H1 (cell line): Measurements from ENCODE around the gene MYO18A. TPM values are rescaled to one million over a fixed set of nuclear protein-coding genes. Genes with fewer than 3 reads are reported as not detected.
A peak's percentile ranks its signal among the peaks of the same experiment; 100 is the strongest.

ENCODE experiments used
- CTCF ChIA-PET: fragments of 300-600 bp; sonication (Branson Sonifier 250); formaldehyde crosslinking; loops from one replicate; lab custom pipeline; 2021; ENCODE audit not compliant: partially characterized antibody; lab: Charles Lee
- POLR2A ChIA-PET: fragments of 300-600 bp; sonication (Branson Sonifier 250); formaldehyde crosslinking; loops from one replicate; lab custom pipeline; 2021; ENCODE audit warnings: inconsistent platforms; ENCODE audit not compliant: partially characterized antibody; lab: Charles Lee
- DNase-seq, 2 experiments: peaks; one replicate each; pipeline versions ENCODE4 v3.0.0 to v3.0.0-alpha.2; 2010 to 2022; ENCODE audit warnings: low spot score in 2 of 2, low read depth in 1 of 2, mixed read lengths in 1 of 2
- FAIRE-seq: peaks from 2 replicates; lab custom pipeline; 2011; peaks lifted over from hg19 to GRCh38; lab: Jason Lieb, UNC
- H2AFZ ChIP-seq: 2 replicates; pipeline ENCODE4 v1.8.1; 2012; ENCODE audit warnings: low read length, inconsistent platforms
- H2AK5ac ChIP-seq: 2 replicates; pipeline ENCODE4 v1.6.1; 2013; ENCODE audit warnings: low read depth, low read length
- H2BK120ac ChIP-seq: replicated peaks from 2 replicates; pipeline ENCODE3; 2013; ENCODE audit warnings: low read depth, low read length, inconsistent platforms
- H2BK12ac ChIP-seq: 2 replicates; pipeline ENCODE4 v1.6.1; 2013; ENCODE audit warnings: low read depth, low read length
- H2BK15ac ChIP-seq: 2 replicates; pipeline ENCODE4 v1.6.1; 2013; ENCODE audit warnings: low read length
- H2BK20ac ChIP-seq: 2 replicates; pipeline ENCODE4 v1.6.1; 2013; ENCODE audit warnings: low read length
- H2BK5ac ChIP-seq: 2 replicates; pipeline ENCODE4 v1.6.1; 2013; ENCODE audit warnings: low read depth, low read length
- H3K14ac ChIP-seq: 2 replicates; pipeline ENCODE4 v1.6.1; 2013; ENCODE audit warnings: inconsistent platforms; ENCODE audit not compliant: insufficient read length
- H3K18ac ChIP-seq: 2 replicates; pipeline ENCODE4 v1.6.1; 2013; ENCODE audit warnings: low read length; ENCODE audit errors: extremely low read depth
- H3K23ac ChIP-seq: 2 replicates; pipeline ENCODE4 v1.6.1; 2013; ENCODE audit warnings: inconsistent platforms; ENCODE audit not compliant: insufficient read length
- H3K23me2 ChIP-seq: 2 replicates; pipeline ENCODE4 v1.6.1; 2013; ENCODE audit warnings: low read depth, low read length
- H3K27ac ChIP-seq: 2 replicates; pipeline ENCODE4 v1.6.1; 2011; ENCODE audit warnings: low read depth, low read length, inconsistent platforms
- H3K27me3 ChIP-seq, 4 experiments: replicated peaks in 1 of 4; 1 replicate in 1 of 4; 2 replicates in 3 of 4; pipeline versions ENCODE4 v1.6.1 to v1.8.1; 2011 to 2013; ENCODE audit warnings: low read length in 3 of 4, mild to moderate bottlenecking in 3 of 4, inconsistent platforms in 2 of 4, mixed read lengths in 2 of 4, moderate library complexity in 1 of 4; ENCODE audit not compliant: control insufficient read depth in 3 of 4, insufficient read depth in 3 of 4; ENCODE audit errors: extremely low read depth in 1 of 4
- H3K36me3 ChIP-seq, 4 experiments: 2 replicates each; pipeline versions ENCODE4 v1.6.1 to v1.8.1; 2011 to 2013; ENCODE audit warnings: mild to moderate bottlenecking in 4 of 4, low read length in 3 of 4, moderate library complexity in 2 of 4, control low read depth in 1 of 4, inconsistent platforms in 1 of 4; ENCODE audit not compliant: insufficient read depth in 4 of 4, control insufficient read depth in 2 of 4
- H3K4ac ChIP-seq: replicated peaks from 2 replicates; pipeline ENCODE3; 2013; ENCODE audit warnings: low read length, low read depth, mixed read lengths, inconsistent platforms; ENCODE audit not compliant: insufficient read length
- H3K4me1 ChIP-seq, 4 experiments: replicated peaks in 1 of 4; 1 replicate in 1 of 4; 2 replicates in 3 of 4; pipeline versions ENCODE4 v1.6.1 to v1.8.1; 2011 to 2013; ENCODE audit warnings: low read length in 3 of 4, inconsistent platforms in 2 of 4, mixed read lengths in 1 of 4; ENCODE audit not compliant: insufficient read depth in 4 of 4, control insufficient read depth in 3 of 4
- H3K4me2 ChIP-seq, 2 experiments: 2 replicates each; pipeline versions ENCODE4 v1.6.1 to v1.8.1; 2011 to 2013; ENCODE audit warnings: low read depth in 2 of 2, low read length in 2 of 2, control low read depth in 1 of 2, inconsistent platforms in 1 of 2, mild to moderate bottlenecking in 1 of 2; ENCODE audit not compliant: insufficient read depth in 1 of 2
- H3K4me3 ChIP-seq, 4 experiments: fragments of 200-600, 300-600 bp in 1 of 4; sonication (generic), shearing (Covaris generic), sonication (Bioruptor Twin) in 1 of 4; 2 replicates each; pipeline versions ENCODE4 v1.5.1 to v1.8.1; 2011 to 2016; ENCODE audit warnings: low read length in 4 of 4, low read depth in 3 of 4, control low read depth in 2 of 4, inconsistent platforms in 2 of 4, mild to moderate bottlenecking in 2 of 4, mixed read lengths in 1 of 4, moderate library complexity in 1 of 4; ENCODE audit not compliant: insufficient read depth in 2 of 4; ENCODE audit errors: extremely low read depth in 1 of 4
- H3K56ac ChIP-seq: replicated peaks from 2 replicates; pipeline ENCODE3; 2013; ENCODE audit warnings: low read depth, mild to moderate bottlenecking, mixed read lengths, low read length, inconsistent platforms; ENCODE audit not compliant: insufficient read length
- H3K79me1 ChIP-seq: 2 replicates; pipeline ENCODE4 v1.6.1; 2013; ENCODE audit warnings: low read depth, low read length, control low read depth
- H3K79me2 ChIP-seq, 2 experiments: 2 replicates each; pipeline versions ENCODE4 v1.6.1 to v1.8.1; 2012 to 2013; ENCODE audit warnings: low read length in 2 of 2, mild to moderate bottlenecking in 2 of 2, inconsistent platforms in 1 of 2; ENCODE audit not compliant: insufficient read depth in 2 of 2, control insufficient read depth in 1 of 2
- H3K9ac ChIP-seq, 4 experiments: replicated peaks in 1 of 4; 1 replicate in 1 of 4; 2 replicates in 3 of 4; pipeline versions ENCODE4 v1.6.1 to v1.8.1; 2011 to 2013; ENCODE audit warnings: low read depth in 3 of 4, low read length in 3 of 4, control low read depth in 2 of 4, mild to moderate bottlenecking in 2 of 4, moderate library complexity in 2 of 4, inconsistent platforms in 1 of 4; ENCODE audit errors: extremely low read depth in 1 of 4
- H3K9me3 ChIP-seq, 2 experiments: 2 replicates each; pipeline versions ENCODE4 v1.6.1 to v1.8.1; 2012 to 2013; ENCODE audit warnings: mild to moderate bottlenecking in 2 of 2, moderate library complexity in 2 of 2, control low read depth in 1 of 2, inconsistent platforms in 1 of 2, low read depth in 1 of 2, low read length in 1 of 2, mixed read lengths in 1 of 2; ENCODE audit not compliant: insufficient read depth in 2 of 2
- H4K20me1 ChIP-seq, 2 experiments: replicated peaks in 1 of 2; 2 replicates each; pipeline versions ENCODE3 to v1.8.1; 2011 to 2013; ENCODE audit warnings: inconsistent platforms in 2 of 2, low read length in 2 of 2, mild to moderate bottlenecking in 1 of 2; ENCODE audit not compliant: insufficient read depth in 2 of 2, control insufficient read depth in 1 of 2
- H4K5ac ChIP-seq: 2 replicates; pipeline ENCODE4 v1.6.1; 2013; ENCODE audit warnings: low read length, low read depth, mixed read lengths, inconsistent platforms; ENCODE audit not compliant: insufficient read length
- H4K8ac ChIP-seq: 2 replicates; pipeline ENCODE4 v1.8.0; 2013; ENCODE audit warnings: mild to moderate bottlenecking, moderate library complexity, low read length, inconsistent platforms; ENCODE audit not compliant: insufficient read depth; ENCODE audit errors: extremely low read depth
- H4K91ac ChIP-seq: replicated peaks from 2 replicates; pipeline ENCODE3; 2013; ENCODE audit warnings: low read length, mixed read lengths, inconsistent platforms; ENCODE audit not compliant: insufficient read length
- KDM1A ChIP-seq: fragments of 200-600, 300-600 bp; sonication (generic); IDR thresholded peaks from 2 replicates; pipeline ENCODE4 v1.7.1; 2016; ENCODE audit warnings: mild to moderate bottlenecking, low read length, borderline replicate concordance
- POU5F1 ChIP-seq: IDR thresholded peaks from 2 replicates; pipeline ENCODE4 v1.6.1; 2011; ENCODE audit warnings: low read depth, mild to moderate bottlenecking, low read length, moderate library complexity
- TAF7 ChIP-seq: optimal IDR thresholded peaks from 2 replicates; pipeline ENCODE3; 2011; ENCODE audit warnings: low read depth, mild to moderate bottlenecking, inconsistent platforms, low read length, moderate library complexity, borderline replicate concordance
- WGBS, 2 experiments: shearing (Covaris generic) in 1 of 2; methylation state at CpG; one replicate each; pipeline versions ENCODE4 v1.1.6 to v1.1.7; 2013 to 2015; ENCODE audit warnings: low lambda C conversion rate in 2 of 2, mixed read lengths in 2 of 2, inconsistent platforms in 1 of 2, low coverage in 1 of 2, missing lambda C conversion rate in 1 of 2; ENCODE audit not compliant: insufficient replicate concordance in 2 of 2, insufficient coverage in 1 of 2, insufficient read length in 1 of 2; ENCODE audit errors: extremely low coverage in 1 of 2, missing lambda C conversion rate in 1 of 2; 5-methylcytosine and 5-hydroxymethylcytosine counted together
- polyA plus RNA-seq, 7 experiments: library from polyadenylated mRNA; depleted of rRNA in 3 of 7; stranded (reverse) in 5 of 7; unstranded in 2 of 7; fragments of >200 nt in 5 of 7; fragments of 200-250 nt in 2 of 7; gene quantifications; 1 replicate in 5 of 7; 2 replicates in 1 of 7; 4 replicates in 1 of 7; pipeline versions ENCODE4 v1.2.1 to v1.2.3, GENCODE V29; 2011 to 2013; ENCODE audit warnings: missing spikeins in 2 of 7, mixed read lengths in 2 of 7
- total RNA-seq: library from RNA; stranded (reverse); fragmentation: NEBNext Ultra II Directional; extraction: Animal tissue kit (Norgen Biotek cat#: 25700); gene quantifications from 2 replicates; pipeline ENCODE4 v1.2.1, GENCODE V29; 2021

Gene MYO18A
- total and polyA plus RNA-seq, 2 of the 8 experiments (the other 6 are each of a cell fraction or from before 2014, with no cell fraction given): 7.6 to 43.8 TPM

DNA sequence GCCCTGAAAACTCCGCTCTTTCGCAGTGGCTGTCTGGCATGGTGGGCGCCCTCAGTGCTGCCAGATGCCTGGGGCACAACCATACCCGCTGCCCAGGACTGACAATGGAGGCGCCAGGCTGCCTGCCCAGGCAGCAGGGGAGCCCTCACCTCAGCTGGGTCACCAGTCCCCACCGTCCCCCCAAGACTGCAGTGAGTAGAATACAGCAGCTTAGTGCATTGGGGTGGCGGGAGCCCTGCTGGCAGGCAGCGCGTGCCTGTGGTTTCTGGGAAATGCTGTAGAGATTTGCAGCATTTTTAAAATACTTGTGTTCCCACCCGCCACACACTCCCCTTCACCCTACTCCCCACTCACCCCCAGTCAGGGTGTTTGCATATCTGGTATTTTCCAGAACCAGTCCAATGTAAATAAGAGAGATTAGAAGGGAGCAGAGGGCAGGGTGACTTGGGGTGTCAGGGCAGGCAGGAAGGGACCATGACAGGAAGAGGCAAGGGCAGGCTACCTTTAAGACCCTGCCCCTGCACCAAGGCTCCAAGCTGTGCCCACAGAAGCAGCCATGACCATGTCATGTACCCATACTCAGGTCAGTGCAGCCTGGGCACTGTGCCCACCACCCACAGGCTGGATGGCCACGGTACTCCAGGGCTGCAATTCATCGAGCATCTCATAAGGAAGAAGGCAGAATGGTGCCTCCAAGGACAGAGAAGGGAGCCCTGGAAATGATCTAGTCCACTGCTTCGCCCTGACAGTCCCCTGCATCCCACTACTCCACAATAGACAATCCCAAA, 21.5 kb downstream of the MYO18A start:
- H3K23ac ChIP-seq: no peak overlapping the region
- H3K9ac ChIP-seq: peak overlapping the region in 1 of 4 experiments; percentile 1; a peak in 1 of 7 replicates
- H3K23me2 ChIP-seq: no peaks in the 10 kb centered on the region
- no peak overlapping the region for H2BK12ac ChIP-seq
- no peak for FAIRE-seq
- H2BK120ac ChIP-seq: no peak overlapping the region
- H3K4me3 ChIP-seq: no peak overlapping the region
- H4K20me1 ChIP-seq: peaks cover 0 to 13% of the 10 kb centered on the region in 2 experiments
- H2BK5ac ChIP-seq: peak overlapping the region; percentile 69
- H3K18ac ChIP-seq: no peak overlapping the region; the same call in 1 of the 2 replicates
- H4K91ac ChIP-seq: no peak overlapping the region
- WGBS, 2 experiments: 89% methylated on average over 13 of the region's 13 CpGs; no CpG with 5 or more reads in 1 of the 2 experiments
- DNase-seq: no peak
- no peak overlapping the region for H3K4ac ChIP-seq
- H4K5ac ChIP-seq: no peak overlapping the region
- peaks cover 0 to 15% of the 10 kb centered on the region in 2 experiments; a peak in 1 of 4 replicates for H3K79me2 ChIP-seq
- POLR2A ChIA-PET: interaction anchor here (1.5 to 4.8 kb wide), 3 partner anchors 8 to 20 kb away, joined by 5 to 25 read pairs (median 5); partner anchors contain the start of gene MYO18A
- H3K36me3 ChIP-seq: no peaks in the 10 kb centered on the region
- H2BK15ac ChIP-seq: no peak overlapping the region
- no peak overlapping the region for H2AFZ ChIP-seq
- H3K4me1 ChIP-seq: peaks cover 6 to 20% (median 15%) of the 10 kb centered on the region in 4 experiments; a peak in 6 of 7 replicates
- no peak overlapping the region for H2AK5ac ChIP-seq
- no peak overlapping the region for H3K14ac ChIP-seq
- H3K56ac ChIP-seq: no peak overlapping the region
- H3K79me1 ChIP-seq: peaks cover 6% of the 10 kb centered on the region
- no peaks in the 10 kb centered on the region for H3K9me3 ChIP-seq
- H3K27me3 ChIP-seq: no peaks in the 10 kb centered on the region
- CTCF ChIA-PET: interaction anchor here (0.6 to 42.5 kb wide), 3 partner anchors 5 to 54 kb away, joined by 3 to 731 read pairs (median 731); partner anchors contain the start of gene MYO18A
- peak overlapping the region; percentile 83 for H4K8ac ChIP-seq
- no peak overlapping the region for H3K4me2 ChIP-seq
- H2BK20ac ChIP-seq: no peak overlapping the region
- no peak overlapping the region for H3K27ac ChIP-seq
- TF ChIP-seq KDM1A (no peak), POU5F1 (no peak), TAF7 (no peak)
